Measurements from ENCODE around the gene RBBP8NL.
"Not testable (repeated sequence)": the region's sequence is repeated elsewhere in the genome, so short reads cannot be mapped to it uniquely, and the experiment has no call there.

Gene RBBP8NL

GRCh38 chr20:62390317-62391164 lies 36.8 kb downstream of the RBBP8NL start:
- DNase-seq = no peak

GRCh38 chr20:62389601-62390087 lies 37.7 kb downstream of the RBBP8NL start:
- DNase-seq = no peak

- DNase-seq = no peak
These were observed 38.3 kb downstream of the RBBP8NL start for GRCh38 chr20:62388839-62389600.

- no peak for DNase-seq
These were observed 39.3 kb downstream of the RBBP8NL start for GRCh38 chr20:62387933-62388635.

- no peak for DNase-seq
These were observed 40.0 kb downstream of the RBBP8NL start for GRCh38 chr20:62387219-62387913.

GRCh38 chr20:62386383-62387218 lies 40.7 kb downstream of the RBBP8NL start, which contains the start of gene RPS21:
Gene RPS21 (plus strand): TSS chr20:62387103. CDS start chr20:62387339, 236 bp downstream.
- peak; percentile 70 for DNase-seq

GRCh38 chr20:62382306-62383198 lies 44.8 kb downstream of the RBBP8NL start:
- DNase-seq = peak; percentile 10

GRCh38 chr20:62381842-62382241 lies 45.5 kb downstream of the RBBP8NL start:
- no peak for DNase-seq

GRCh38 chr20:62381202-62381797 lies 46.0 kb downstream of the RBBP8NL start:
- no peak for DNase-seq

- DNase-seq = no peak
These were observed 49.1 kb downstream of the RBBP8NL start for GRCh38 chr20:62378215-62378614.

- no peak for DNase-seq
These were observed 49.6 kb downstream of the RBBP8NL start for GRCh38 chr20:62377615-62378178.

GRCh38 chr20:62377064-62377461 lies 50.3 kb downstream of the RBBP8NL start:
- no peak for DNase-seq

- DNase-seq = no peak
These were observed 51.0 kb downstream of the RBBP8NL start for GRCh38 chr20:62376112-62377063.

GRCh38 chr20:62374331-62375152 lies 52.8 kb downstream of the RBBP8NL start:
- no peak for DNase-seq

- DNase-seq = not testable (repeated sequence)
These were observed 53.6 kb downstream of the RBBP8NL start for GRCh38 chr20:62373631-62374179.

GRCh38 chr20:62372042-62372993 lies 55.0 kb downstream of the RBBP8NL start:
- DNase-seq = no peak
